ENCODE data around the gene MSLN.

Gene MSLN

GRCh38 chr16:794853-795466 is 34.4 kb downstream of the MSLN start:
- DNase-seq = no peak

GRCh38 chr16:795580-796229 is 35.2 kb downstream of the MSLN start:
- no peak for DNase-seq

GRCh38 chr16:796296-797119 is 36.0 kb downstream of the MSLN start:
- no peak for DNase-seq

GRCh38 chr16:797120-797420 is 36.5 kb downstream of the MSLN start:
- DNase-seq = no peak

GRCh38 chr16:797686-798085 is 37.2 kb downstream of the MSLN start:
- DNase-seq = no peak

- DNase-seq = no peak
Measured at GRCh38 chr16:798666-799065, 38.1 kb downstream of the MSLN start.

GRCh38 chr16:799111-799947 is 38.8 kb downstream of the MSLN start:
- DNase-seq = no peak

GRCh38 chr16:799948-800833 is 39.7 kb downstream of the MSLN start, which contains the start of gene GNG13:
Gene GNG13 (minus strand): TSS chr16:800734. CDS start chr16:799077, 1,657 bp downstream.
- no peak for DNase-seq

GRCh38 chr16:800834-801511 is 40.4 kb downstream of the MSLN start:
- DNase-seq = no peak

- DNase-seq = no peak
Measured at GRCh38 chr16:801584-802363, 41.2 kb downstream of the MSLN start.

GRCh38 chr16:802461-802860 is 41.9 kb downstream of the MSLN start:
- no peak for DNase-seq

- DNase-seq = no peak
Measured at GRCh38 chr16:802914-803753, 42.6 kb downstream of the MSLN start.

GRCh38 chr16:803754-804080 is 43.2 kb downstream of the MSLN start:
- no peak for DNase-seq

GRCh38 chr16:804193-805048 is 43.9 kb downstream of the MSLN start:
- no peak for DNase-seq

- no peak for DNase-seq
Measured at GRCh38 chr16:805474-805873, 44.9 kb downstream of the MSLN start.

- DNase-seq = peak; percentile 93 to 96 (median 94)
Measured at GRCh38 chr16:807347-808084, 47.0 kb downstream of the MSLN start.

- DNase-seq = no peak
Measured at GRCh38 chr16:808085-808386, 47.5 kb downstream of the MSLN start.

- peak; percentile 51 to 79 (median 60) for DNase-seq
Measured at GRCh38 chr16:813204-813915, 52.8 kb downstream of the MSLN start.

Measured in suppressor macrophage treated with lipopolysaccharide for 1 hour (primary cell).